Glomerular endothelial cell (primary cell): Measurements from ENCODE around the gene PSKH1. TPM values are rescaled to one million over a fixed set of nuclear protein-coding genes. Genes with fewer than 3 reads are reported as not detected.
"Not testable (repeated sequence)": the region's sequence is repeated elsewhere in the genome, so short reads cannot be mapped to it uniquely, and the experiment has no call there.

Experiments used
- DNase-seq: peaks from one replicate; pipeline ENCODE4 v3.0.0-alpha.2; 2011; ENCODE audit warnings: low read depth, low spot score; ENCODE audit errors: extremely low read depth
- total RNA-seq: library from RNA; depleted of rRNA; stranded (reverse); fragments of >200 nt; gene quantifications from 2 replicates; pipeline ENCODE4 v1.2.3, GENCODE V29; 2015

Gene PSKH1
- total RNA-seq, 1 donor from 2014 or later, result 36.7 TPM

GRCh38 chr16:67937713-67938112 lies 44.7 kb downstream of the PSKH1 start:
- not testable (repeated sequence) for DNase-seq

- no peak for DNase-seq
These were observed 46.7 kb downstream of the PSKH1 start for GRCh38 chr16:67939507-67940445.

- DNase-seq, result no peak
These were observed 47.5 kb downstream of the PSKH1 start for GRCh38 chr16:67940446-67941089.

- no peak for DNase-seq
These were observed 48.6 kb downstream of the PSKH1 start for GRCh38 chr16:67941469-67942199.

GRCh38 chr16:67942200-67942509 lies 49.1 kb downstream of the PSKH1 start:
- no peak for DNase-seq

DNA sequence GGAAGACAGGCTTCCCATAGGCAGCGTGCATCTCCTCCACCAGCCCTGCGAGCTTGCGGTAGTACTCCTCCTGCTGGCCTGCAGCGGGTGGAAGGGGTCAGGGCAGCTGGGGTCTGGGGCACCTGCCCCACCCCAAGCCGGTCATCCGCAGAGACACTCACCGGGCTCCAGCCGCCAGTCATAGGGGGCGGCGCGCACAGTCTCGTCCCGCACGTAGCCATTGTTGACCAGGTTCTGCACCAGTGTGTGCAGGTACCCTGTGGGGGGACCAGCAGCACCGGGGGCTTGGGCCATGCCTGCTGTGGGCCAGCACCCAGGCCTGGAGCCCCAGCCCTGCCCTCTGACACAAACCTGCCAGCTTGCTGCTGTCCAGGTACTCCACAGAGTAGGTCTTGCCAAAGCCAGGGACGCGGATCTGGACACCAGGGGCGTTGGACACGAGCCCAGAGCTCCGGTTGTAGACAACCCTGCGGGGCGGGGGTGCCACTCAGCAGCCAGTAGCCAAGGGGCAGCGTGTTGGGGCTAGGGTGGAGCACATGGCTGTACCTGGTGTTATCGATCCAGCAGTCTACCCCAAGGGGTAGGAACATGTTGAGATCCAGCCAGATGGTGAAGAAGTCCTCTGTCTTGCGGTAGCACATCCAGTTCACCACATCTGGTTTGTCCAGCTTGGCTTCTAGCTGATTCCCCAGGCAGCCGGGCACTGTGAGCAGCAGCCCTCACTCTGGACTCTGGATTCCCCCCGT lies 49.6 kb downstream of the PSKH1 start:
- no peak for DNase-seq

GRCh38 chr16:67943256-67943618 lies 50.2 kb downstream of the PSKH1 start:
- no peak for DNase-seq

GRCh38 chr16:67943619-67944504 lies 50.8 kb downstream of the PSKH1 start, which contains the start of gene LCAT:
Gene LCAT, minus strand, starts transcription at chr16:67944120. Its CDS starts 19 bp downstream, at chr16:67944101.
- no peak for DNase-seq

GRCh38 chr16:67944690-67945391 lies 51.8 kb downstream of the PSKH1 start:
- no peak for DNase-seq

GRCh38 chr16:67945392-67945933 lies 52.4 kb downstream of the PSKH1 start:
- DNase-seq, result no peak

DNA sequence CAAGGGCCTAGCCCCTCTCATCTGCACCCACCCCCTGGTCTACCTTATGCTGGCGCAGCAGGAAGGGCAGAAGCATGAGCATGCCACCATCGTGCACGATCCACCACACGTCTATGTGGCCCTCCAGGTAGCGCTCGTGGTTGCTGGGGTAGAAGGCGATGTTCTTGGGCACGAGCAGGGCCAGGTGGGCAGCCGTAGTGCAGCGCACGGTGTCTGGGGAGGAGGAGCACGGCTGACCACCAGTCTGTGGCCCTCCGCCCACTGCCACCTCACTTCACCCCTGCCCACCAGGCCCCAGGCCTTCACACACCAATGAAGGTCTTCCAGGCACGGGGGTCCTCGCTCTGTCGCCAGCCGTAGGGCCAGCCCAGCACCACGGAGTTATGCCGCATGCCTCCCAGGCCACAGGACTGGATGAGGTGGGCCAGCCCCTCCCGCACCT lies 53.1 kb downstream of the PSKH1 start:
- DNase-seq, result no peak

DNA sequence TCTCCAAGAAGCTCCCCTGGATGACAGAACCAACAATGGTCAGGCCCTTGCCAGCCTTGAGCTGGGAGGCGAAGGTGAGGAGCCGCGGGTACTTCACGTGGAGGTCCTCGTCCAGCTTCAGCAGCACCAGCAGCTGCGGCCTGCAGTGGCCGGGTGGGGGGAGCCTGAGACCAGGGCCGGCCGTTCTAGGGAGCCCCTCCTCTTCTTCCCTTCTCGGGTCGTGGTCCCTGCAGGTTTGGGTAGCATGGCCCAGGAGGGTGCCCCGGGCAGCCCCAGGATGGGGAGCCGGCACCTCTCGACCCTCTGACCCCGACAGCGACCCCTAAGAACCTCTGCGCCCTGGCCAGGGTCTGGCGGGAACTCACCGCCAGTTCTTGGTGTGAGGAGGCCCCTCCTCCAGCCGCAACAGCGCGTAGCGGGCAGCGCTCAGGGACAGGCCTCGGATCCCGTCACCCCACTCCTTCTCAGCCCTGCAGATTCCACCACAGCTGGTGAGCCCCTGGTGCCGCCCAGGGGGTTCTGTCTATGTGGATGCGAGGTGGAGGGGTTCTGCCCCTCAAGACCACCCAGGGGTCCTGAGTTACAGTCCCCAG lies 54.0 kb downstream of the PSKH1 start:
- no peak for DNase-seq

- DNase-seq, result no peak
These were observed 55.0 kb downstream of the PSKH1 start for GRCh38 chr16:67948015-67948414.

- DNase-seq, result no peak
These were observed 56.6 kb downstream of the PSKH1 start for GRCh38 chr16:67949645-67950044.

DNA sequence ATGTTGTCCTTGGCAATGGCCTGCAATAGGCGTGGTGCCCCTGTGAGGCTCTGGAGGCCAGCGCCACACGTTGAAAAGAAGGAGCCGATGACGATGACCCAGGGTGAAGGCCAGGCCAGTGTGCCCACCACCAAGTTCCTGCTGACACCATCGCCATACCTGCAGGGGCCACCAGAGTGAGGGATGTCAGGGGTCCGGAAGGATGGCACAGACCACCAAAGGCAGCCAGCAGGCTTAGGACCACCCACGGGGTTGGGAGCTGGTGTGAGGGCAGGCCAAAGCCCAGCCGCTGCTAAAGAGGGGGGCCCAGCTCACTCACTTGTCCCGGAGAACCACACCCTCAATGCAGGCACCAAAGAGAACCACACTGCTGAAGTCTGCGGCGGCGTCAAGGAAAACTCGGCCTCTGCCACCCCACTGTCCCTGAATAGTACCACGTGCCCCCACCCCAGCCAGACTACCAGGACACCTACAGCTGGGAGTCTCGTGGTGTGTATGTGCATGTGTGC lies 57.3 kb downstream of the PSKH1 start:
- DNase-seq, result no peak

- DNase-seq, result no peak
These were observed 58.4 kb downstream of the PSKH1 start for GRCh38 chr16:67951485-67951884.

DNA sequence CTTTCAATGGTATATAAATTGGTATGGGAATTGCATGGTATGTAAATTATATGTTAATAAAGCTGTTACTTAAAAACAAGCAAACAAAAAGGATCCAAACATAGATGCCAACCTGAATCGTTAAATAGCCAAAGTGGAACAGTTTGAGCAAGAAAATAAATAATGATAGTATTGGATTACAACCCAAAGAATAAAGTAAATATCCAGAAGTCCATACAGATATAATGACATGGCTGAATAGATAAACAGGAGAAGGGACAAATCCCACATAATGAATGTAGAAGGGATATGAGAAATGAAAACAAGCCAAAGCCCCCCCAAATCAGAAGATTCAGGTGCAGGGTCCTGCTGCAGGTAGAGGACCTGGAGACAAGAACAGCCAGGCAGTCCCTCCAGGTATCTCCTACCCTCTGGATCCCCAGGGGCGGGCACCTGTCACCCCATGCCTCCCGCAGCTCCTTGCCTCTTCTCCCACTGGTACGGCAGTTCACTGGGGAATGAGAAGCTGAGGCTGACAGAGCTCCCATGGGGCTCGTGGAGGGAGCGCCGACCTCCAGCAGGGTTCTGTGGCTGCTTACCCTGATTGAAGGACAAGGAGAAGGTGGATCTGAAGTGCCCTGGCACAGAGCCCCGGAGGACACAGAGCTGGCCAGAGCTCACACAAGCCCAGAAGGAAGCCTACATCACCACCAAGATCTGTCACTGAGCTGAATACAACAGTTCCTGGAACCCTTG lies 60.8 kb downstream of the PSKH1 start:
- DNase-seq, result no peak
